Neuronal stem cell (in vitro differentiated cells): Measurements from ENCODE around the gene TTLL10.
A peak's percentile ranks its signal among the peaks of the same experiment; 100 is the strongest.

Experiments used
- DNase-seq: peaks from one replicate; pipeline ENCODE4 v3.0.0-alpha.2; 2013; ENCODE audit warnings: low spot score
- H2AFZ ChIP-seq: one replicate; pipeline ENCODE4 v1.6.1; 2013; ENCODE audit warnings: mild to moderate bottlenecking, low read length, inconsistent platforms
- H2AK5ac ChIP-seq: 2 replicates; pipeline ENCODE4 v1.6.1; 2013; ENCODE audit warnings: low read depth, mild to moderate bottlenecking, inconsistent platforms, low read length, moderate library complexity, mixed read lengths
- H2BK120ac ChIP-seq: 2 replicates; pipeline ENCODE4 v1.6.1; 2013; ENCODE audit warnings: low read depth, mild to moderate bottlenecking, inconsistent platforms, low read length, moderate library complexity, mixed read lengths
- H2BK12ac ChIP-seq: one replicate; pipeline ENCODE4 v1.6.1; 2013; ENCODE audit warnings: low read length, inconsistent platforms
- H2BK15ac ChIP-seq: 2 replicates; pipeline ENCODE4 v1.6.1; 2013; ENCODE audit warnings: mild to moderate bottlenecking, low read length, inconsistent platforms, mixed read lengths
- H2BK5ac ChIP-seq: one replicate; pipeline ENCODE4 v1.6.1; 2013; ENCODE audit warnings: inconsistent platforms, mild to moderate bottlenecking, low read length, moderate library complexity
- H3K14ac ChIP-seq: one replicate; pipeline ENCODE4 v1.6.1; 2013; ENCODE audit warnings: low read length, inconsistent platforms
- H3K18ac ChIP-seq: 2 replicates; pipeline ENCODE4 v1.6.1; 2013; ENCODE audit warnings: low read length, inconsistent platforms
- H3K23ac ChIP-seq: 2 replicates; pipeline ENCODE4 v1.6.1; 2013; ENCODE audit warnings: low read depth, mild to moderate bottlenecking, mixed read lengths, low read length, inconsistent platforms; ENCODE audit not compliant: poor library complexity
- H3K27ac ChIP-seq: replicated peaks from 3 replicates; pipeline ENCODE4 v1.5.1; 2013; ENCODE audit warnings: low read length, inconsistent platforms
- H3K27me3 ChIP-seq, 3 experiments: 2 replicates each; pipeline ENCODE4 v1.6.1; 2013; ENCODE audit warnings: low read length in 3 of 3, mild to moderate bottlenecking in 2 of 3, inconsistent platforms in 1 of 3, low read depth in 1 of 3, mixed read lengths in 1 of 3, moderate library complexity in 1 of 3; ENCODE audit not compliant: control insufficient read depth in 3 of 3, insufficient read depth in 3 of 3
- H3K36me3 ChIP-seq, 2 donors: replicated peaks in 1 of 2; 2 replicates each; pipeline ENCODE4 v1.6.1; 2013; ENCODE audit warnings: low read length in 2 of 2; ENCODE audit not compliant: control insufficient read depth in 2 of 2, insufficient read depth in 2 of 2
- H3K4ac ChIP-seq: 2 replicates; pipeline ENCODE4 v1.6.1; 2013; ENCODE audit warnings: inconsistent platforms, mild to moderate bottlenecking, low read length, moderate library complexity
- H3K4me1 ChIP-seq, 2 donors: 1 replicate in 1 of 2; 2 replicates in 1 of 2; pipeline ENCODE4 v1.6.1; 2013; ENCODE audit warnings: low read length in 2 of 2, low read depth in 1 of 2; ENCODE audit not compliant: control insufficient read depth in 2 of 2, insufficient read depth in 1 of 2
- H3K4me2 ChIP-seq: one replicate; pipeline ENCODE4 v1.6.1; 2013; ENCODE audit warnings: mild to moderate bottlenecking, low read length, inconsistent platforms; ENCODE audit not compliant: insufficient read depth, poor library complexity, severe bottlenecking
- H3K4me3 ChIP-seq, 2 donors: 2 replicates each; pipeline ENCODE4 v1.5.1; 2013; ENCODE audit warnings: low read length in 2 of 2, mild to moderate bottlenecking in 2 of 2, inconsistent platforms in 1 of 2, moderate library complexity in 1 of 2
- H3K79me1 ChIP-seq: one replicate; pipeline ENCODE4 v1.6.1; 2013; ENCODE audit warnings: low read depth, mild to moderate bottlenecking, inconsistent platforms, low read length, moderate library complexity
- H3K9ac ChIP-seq: one replicate; pipeline ENCODE4 v1.6.1; 2013; ENCODE audit warnings: mild to moderate bottlenecking, low read depth, low read length, inconsistent platforms; ENCODE audit not compliant: poor library complexity
- H3K9me3 ChIP-seq, 2 donors: replicated peaks in 1 of 2; 2 replicates each; pipeline versions ENCODE3 to v1.6.1; 2013; ENCODE audit warnings: low read length in 2 of 2, mild to moderate bottlenecking in 2 of 2, inconsistent platforms in 1 of 2, low read depth in 1 of 2, mixed read lengths in 1 of 2, moderate library complexity in 1 of 2; ENCODE audit not compliant: control insufficient read depth in 2 of 2, insufficient read depth in 1 of 2
- H4K8ac ChIP-seq: one replicate; pipeline ENCODE4 v1.6.1; 2013; ENCODE audit warnings: low read depth, mild to moderate bottlenecking, inconsistent platforms, low read length, moderate library complexity
- H4K91ac ChIP-seq: one replicate; pipeline ENCODE4 v1.6.1; 2013; ENCODE audit warnings: low read length, low read depth, mild to moderate bottlenecking, inconsistent platforms; ENCODE audit not compliant: poor library complexity
- WGBS, 2 donors: extraction: QIAGEN DNeasy Blood & Tissue Kit; methylation state at CpG; one replicate each; pipeline ENCODE4 v1.1.7; 2013; ENCODE audit warnings: missing lambda C conversion rate in 2 of 2, mixed read lengths in 1 of 2; ENCODE audit not compliant: insufficient read length in 2 of 2, insufficient replicate concordance in 1 of 2; ENCODE audit errors: extremely low coverage in 2 of 2; 5-methylcytosine and 5-hydroxymethylcytosine counted together

TTLL10 gene

DNA sequence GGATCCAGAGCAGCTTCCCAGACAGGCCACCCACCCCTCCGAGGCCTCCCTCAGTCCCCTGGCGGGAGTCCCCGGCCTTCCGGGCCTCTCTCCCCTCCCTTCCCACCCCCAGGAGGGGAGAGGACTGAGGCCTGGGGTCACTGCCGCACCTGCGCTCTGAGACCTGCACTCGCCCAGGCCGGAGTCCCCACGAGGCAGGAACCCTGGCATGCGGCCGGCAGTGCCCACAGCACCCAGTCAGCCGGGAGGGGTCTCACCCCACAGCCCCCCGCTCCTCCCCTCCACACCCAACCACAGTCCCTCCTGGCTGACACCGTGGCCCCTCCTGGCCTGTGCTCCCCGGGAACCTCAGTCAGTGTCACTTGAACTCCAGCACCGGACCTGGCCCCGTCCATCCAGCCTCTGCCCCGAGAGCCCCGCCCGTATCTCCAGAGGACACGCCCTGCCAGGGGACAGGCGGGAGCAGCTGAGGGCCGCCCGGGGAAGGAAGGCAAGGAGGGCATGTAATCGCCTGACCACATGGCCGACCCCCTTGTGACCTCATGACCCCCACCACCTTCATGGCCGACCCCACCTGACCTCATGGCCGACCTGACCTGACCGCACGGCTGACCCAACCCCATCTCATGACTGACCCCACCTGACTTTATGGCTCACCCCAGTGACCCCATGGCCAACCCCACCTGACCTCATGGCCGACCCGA lies 28.7 kb upstream of the TTLL10 start:
- Histone ChIP-seq H2BK120ac (peak overlapping the region; percentile 96), H3K9ac (no peak overlapping the region), H3K14ac (peak overlapping the region; percentile 71), H3K9me3 (no peaks in the 10 kb centered on the region), H3K23ac (peak overlapping the region; percentile 95), H3K36me3 (no peaks in the 10 kb centered on the region), H3K4me2 (no peak overlapping the region), H3K4me3 (no peak overlapping the region), H3K18ac (peak overlapping the region; percentile 90), H3K27me3 (peaks cover 0 to 18% (median 0%) of the 10 kb centered on the region in 3 experiments), H4K91ac (no peak overlapping the region), H2BK12ac (peak overlapping the region; percentile 73), H2AK5ac (peak overlapping the region; percentile 86), H3K27ac (no peak overlapping the region), H2AFZ (peak overlapping the region; percentile 85), H4K8ac (no peak overlapping the region), H3K79me1 (peaks cover 7% of the 10 kb centered on the region), H3K4me1 (peaks cover 4 to 5% of the 10 kb centered on the region in 2 donors), H2BK5ac (peak overlapping the region; percentile 87), H3K4ac (no peak overlapping the region), H2BK15ac (peak overlapping the region; percentile 95)
- no peak for DNase-seq
- WGBS, 2 donors, result no CpG with 5 or more reads among the region's 32 CpGs

DNA sequence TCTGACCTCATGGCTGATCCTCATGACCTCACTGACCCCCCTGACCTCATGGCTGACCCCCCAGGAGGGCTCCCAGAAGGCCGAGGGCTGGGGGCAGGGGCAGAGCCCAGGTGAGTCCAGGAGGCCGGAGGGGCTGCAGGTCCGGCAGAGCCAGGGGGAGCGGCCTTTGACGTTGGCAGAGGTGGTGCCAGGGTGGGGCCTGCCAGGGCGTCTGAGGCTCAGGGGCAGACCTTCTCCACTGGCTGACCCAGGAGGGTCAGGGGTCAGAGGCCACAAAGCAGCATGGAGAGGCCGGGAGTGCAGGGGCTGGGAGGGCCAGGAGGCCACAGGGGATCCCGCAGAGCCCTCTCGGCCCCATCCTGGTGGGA lies 28.1 kb upstream of the TTLL10 start:
- WGBS, 2 donors, result no CpG with 5 or more reads among the region's 9 CpGs
- H2AK5ac ChIP-seq, result peak overlapping the region; percentile 86

DNA sequence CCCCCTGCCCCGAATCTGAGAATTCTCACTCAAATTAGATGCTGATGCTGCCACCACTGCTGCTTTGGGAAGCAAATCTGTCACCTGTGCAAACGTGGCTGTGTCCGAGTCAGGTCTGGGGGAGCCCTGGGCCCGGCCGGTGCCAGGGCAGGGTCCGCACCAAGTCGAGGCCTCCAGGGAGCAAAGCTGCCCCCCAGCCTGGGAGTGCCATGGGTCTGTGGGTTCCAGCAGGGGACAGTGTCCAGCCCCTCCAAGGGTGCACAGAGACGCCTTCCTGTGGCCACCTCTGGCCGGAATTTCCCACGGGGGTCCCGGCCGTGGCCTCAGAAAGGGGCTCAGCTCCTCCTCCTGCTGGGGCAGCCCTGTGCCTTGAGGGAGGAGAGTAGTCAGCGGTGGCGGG lies 27.7 kb upstream of the TTLL10 start:
- Histone ChIP-seq H4K8ac (peak overlapping the region; percentile 23), H3K4me3 (no peak overlapping the region), H3K36me3 (no peaks in the 10 kb centered on the region), H2BK120ac (no peak overlapping the region), H3K18ac (peak overlapping the region; percentile 71), H4K91ac (peak overlapping the region; percentile 43), H3K27ac (no peak overlapping the region), H3K27me3 (peaks cover 0 to 18% (median 0%) of the 10 kb centered on the region in 3 experiments), H3K14ac (no peak overlapping the region), H3K9me3 (no peaks in the 10 kb centered on the region), H3K4me2 (no peak overlapping the region), H2BK15ac (peak overlapping the region; percentile 92), H2BK12ac (no peak overlapping the region), H3K79me1 (peaks cover 7% of the 10 kb centered on the region), H3K4me1 (peaks cover 2 to 5% of the 10 kb centered on the region in 2 donors), H2AFZ (no peak overlapping the region), H2AK5ac (peak overlapping the region; percentile 92), H2BK5ac (peak overlapping the region; percentile 87), H3K23ac (no peak overlapping the region), H3K9ac (no peak overlapping the region), H3K4ac (no peak overlapping the region)
- no peak for DNase-seq
- no CpG with 5 or more reads among the region's 14 CpGs for WGBS, 2 donors

More for the DNA sequence above, 28.1 kb upstream of the TTLL10 start:
- H3K4me1 ChIP-seq, result peaks cover 4 to 5% of the 10 kb centered on the region in 2 donors
- H3K18ac ChIP-seq, result peak overlapping the region; percentile 71
- H2AFZ ChIP-seq, result no peak overlapping the region
- H4K8ac ChIP-seq, result no peak overlapping the region
- H3K27me3 ChIP-seq, result peaks cover 0 to 18% (median 0%) of the 10 kb centered on the region in 3 experiments
- peaks cover 7% of the 10 kb centered on the region for H3K79me1 ChIP-seq
- no peak overlapping the region for H4K91ac ChIP-seq
- no peak overlapping the region for H3K27ac ChIP-seq
- no peak overlapping the region for H2BK120ac ChIP-seq
- H2BK12ac ChIP-seq, result peak overlapping the region; percentile 94
- no peak overlapping the region for H3K9ac ChIP-seq
- H3K4me2 ChIP-seq, result no peak overlapping the region
- H3K23ac ChIP-seq, result peak overlapping the region; percentile 95
- no peaks in the 10 kb centered on the region for H3K9me3 ChIP-seq
- no peak overlapping the region for H3K4ac ChIP-seq
- H3K14ac ChIP-seq, result no peak overlapping the region
- DNase-seq, result no peak
- H3K4me3 ChIP-seq, result no peak overlapping the region
- peak overlapping the region; percentile 92 for H2BK15ac ChIP-seq
- H3K36me3 ChIP-seq, result no peaks in the 10 kb centered on the region
- H2BK5ac ChIP-seq, result peak overlapping the region; percentile 87

DNA sequence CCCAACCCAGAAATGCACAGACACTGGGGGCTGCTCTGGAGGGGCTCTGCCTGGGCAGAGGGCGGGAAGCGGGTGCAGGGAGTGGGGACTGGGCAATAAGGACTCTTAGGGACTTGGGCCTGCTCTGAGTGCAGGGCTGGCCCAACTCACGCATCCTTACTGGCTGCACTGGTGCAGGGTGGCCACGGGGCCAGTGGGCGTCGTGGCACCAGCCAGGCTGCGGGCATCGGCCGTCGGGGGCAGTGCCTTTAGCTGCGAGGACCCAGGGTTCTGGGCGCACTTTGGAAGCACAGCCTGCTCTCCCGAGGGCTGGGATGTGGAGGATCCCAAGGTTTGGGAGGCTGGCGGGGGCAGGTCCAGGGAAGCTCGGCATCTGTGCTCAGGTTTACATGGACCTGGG lies 27.1 kb upstream of the TTLL10 start:
- Histone ChIP-seq H2BK120ac (no peak overlapping the region), H3K36me3 (no peaks in the 10 kb centered on the region)

More for the DNA sequence above, 27.1 kb upstream of the TTLL10 start:
- H2BK5ac ChIP-seq, result no peak overlapping the region
- peak overlapping the region; percentile 76 for H3K4ac ChIP-seq
- H3K27ac ChIP-seq, result no peak overlapping the region
- H2AK5ac ChIP-seq, result peak overlapping the region; percentile 92
- peaks cover 0 to 16% (median 0%) of the 10 kb centered on the region in 3 experiments for H3K27me3 ChIP-seq
- H3K14ac ChIP-seq, result no peak overlapping the region
- peak overlapping the region; percentile 58 for H2BK12ac ChIP-seq
- no peak overlapping the region for H3K4me3 ChIP-seq
- H2BK15ac ChIP-seq, result peak overlapping the region; percentile 89
- H3K4me2 ChIP-seq, result no peak overlapping the region
- H3K18ac ChIP-seq, result peak overlapping the region; percentile 64
- no peak overlapping the region for H2AFZ ChIP-seq
- H3K23ac ChIP-seq, result peak overlapping the region; percentile 31
- peak overlapping the region; percentile 44 for H3K9ac ChIP-seq
- no peak for DNase-seq
- no peaks in the 10 kb centered on the region for H3K9me3 ChIP-seq
- no CpG with 5 or more reads among the region's 15 CpGs for WGBS, 2 donors
- peak overlapping the region; percentile 3 for H4K8ac ChIP-seq
- H3K4me1 ChIP-seq, result peaks cover 2 to 4% of the 10 kb centered on the region in 2 donors
- H4K91ac ChIP-seq, result no peak overlapping the region
- peaks cover 7% of the 10 kb centered on the region for H3K79me1 ChIP-seq
